HEK293 (cell line): Measurements from ENCODE around the gene SESN2.

Experiments used
- CTCF ChIA-PET: fragments of 350-600 bp; formaldehyde crosslinking; extraction: SDS; loops from one replicate; lab custom pipeline; 2021; ENCODE audit warnings: antibody characterized with exemption; lab: Yijun Ruan, JAX
- POLR2A ChIA-PET: fragments of 300-600 bp; formaldehyde crosslinking; extraction: SDS; loops from one replicate; lab custom pipeline; 2020; ENCODE audit warnings: antibody characterized with exemption, inconsistent platforms; lab: Yijun Ruan, JAX
- H3K27ac ChIP-seq: fragments of 200-500 bp; sonication (Bioruptor generic); 2 replicates; pipeline ENCODE4 v1.5.1; 2014; ENCODE audit warnings: low read depth, low read length, control low read depth, inconsistent platforms; ENCODE audit errors: extremely low read depth
- H3K36me3 ChIP-seq, 2 experiments: fragments of 200-500 bp in 1 of 2; sonication (Bioruptor generic) in 1 of 2; 1 replicate in 1 of 2; 2 replicates in 1 of 2; pipeline ENCODE4 v1.5.1; 2014 to 2017; ENCODE audit warnings: inconsistent platforms in 2 of 2, low read length in 2 of 2; ENCODE audit not compliant: control insufficient read depth in 2 of 2, insufficient read depth in 1 of 2
- H3K4me1 ChIP-seq: fragments of 200-500 bp; sonication (Bioruptor generic); 2 replicates; pipeline ENCODE4 v1.5.1; 2014; ENCODE audit warnings: mild to moderate bottlenecking, low read length, inconsistent platforms; ENCODE audit not compliant: control insufficient read depth, insufficient read depth
- H3K4me3 ChIP-seq: 2 replicates; pipeline ENCODE4 v1.5.1; 2011; ENCODE audit warnings: low read depth, mild to moderate bottlenecking, control low read depth, low read length, moderate library complexity
- H3K9me3 ChIP-seq: fragments of 200-500 bp; sonication (Bioruptor generic); 2 replicates; pipeline ENCODE4 v1.5.1; 2014; ENCODE audit warnings: low read depth, low read length, inconsistent platforms; ENCODE audit not compliant: control insufficient read depth, insufficient read depth
- GLIS1 ChIP-seq: fragments of 450-650 bp; formaldehyde crosslinking; IDR thresholded peaks from 2 replicates; pipeline ENCODE4 v1.5.1; 2016; ENCODE audit warnings: missing biosample characterization, missing genetic modification characterization
- GLIS2 ChIP-seq: fragments of 450-650 bp; formaldehyde crosslinking; IDR thresholded peaks from 2 replicates; pipeline ENCODE4 v1.5.1; 2016; ENCODE audit warnings: missing biosample characterization, missing genetic modification characterization
- IKZF3 ChIP-seq: fragments of 450-650 bp; IDR thresholded peaks from 2 replicates; pipeline ENCODE4 v1.5.0; 2018; ENCODE audit warnings: missing biosample characterization, mild to moderate bottlenecking, missing genetic modification characterization, moderate library complexity
- KLF10 ChIP-seq: fragments of 450-650 bp; IDR thresholded peaks from 2 replicates; pipeline ENCODE4 v1.5.1; 2018; ENCODE audit warnings: missing biosample characterization, mild to moderate bottlenecking, missing genetic modification characterization
- KLF9 ChIP-seq: fragments of 450-650 bp; formaldehyde crosslinking; IDR thresholded peaks from 2 replicates; pipeline ENCODE4 v1.5.1; 2016; ENCODE audit warnings: missing biosample characterization, missing genetic modification characterization, low read depth
- REPIN1 ChIP-seq: fragments of 450-650 bp; formaldehyde crosslinking; IDR thresholded peaks from 2 replicates; pipeline ENCODE4 v1.5.1; 2017; ENCODE audit warnings: missing biosample characterization, missing genetic modification characterization, low read depth
- SP3 ChIP-seq: fragments of 450-650 bp; formaldehyde crosslinking; IDR thresholded peaks from 2 replicates; pipeline ENCODE4 v1.5.1; 2016; ENCODE audit warnings: missing biosample characterization, missing genetic modification characterization
- TRIM28 ChIP-seq: IDR thresholded peaks from 2 replicates; pipeline ENCODE4 v1.6.1; 2011; ENCODE audit warnings: low read length, control low read depth, borderline replicate concordance
- ZBTB17 ChIP-seq: fragments of 450-650 bp; formaldehyde crosslinking; IDR thresholded peaks from 2 replicates; pipeline ENCODE4 v1.5.1; 2016; ENCODE audit warnings: missing biosample characterization, missing genetic modification characterization
- ZNF146 ChIP-seq: fragments of 450-650 bp; formaldehyde crosslinking; IDR thresholded peaks from 2 replicates; pipeline ENCODE4 v1.5.1; 2016; ENCODE audit warnings: missing biosample characterization, missing genetic modification characterization
- ZNF350 ChIP-seq: fragments of 450-650 bp; formaldehyde crosslinking; IDR thresholded peaks from 2 replicates; pipeline ENCODE4 v1.5.0; 2017; ENCODE audit warnings: missing biosample characterization, mild to moderate bottlenecking, missing genetic modification characterization
- ZNF660 ChIP-seq: fragments of 450-650 bp; IDR thresholded peaks from 2 replicates; pipeline ENCODE4 v1.5.1; 2018; ENCODE audit warnings: missing biosample characterization, mild to moderate bottlenecking, missing genetic modification characterization
- ZNF837 ChIP-seq: fragments of 450-650 bp; formaldehyde crosslinking; IDR thresholded peaks from 2 replicates; pipeline ENCODE4 v1.5.1; 2016; ENCODE audit warnings: missing biosample characterization, missing genetic modification characterization
- TF ChIP-seq, protein P1 (sequence below): fragments of 450-650 bp; formaldehyde crosslinking; IDR thresholded peaks from 2 replicates; pipeline ENCODE4 v1.5.1; 2016; ENCODE audit warnings: missing biosample characterization, missing genetic modification characterization
- TF ChIP-seq, protein P2 (sequence below): fragments of 450-650 bp; formaldehyde crosslinking; conservative IDR thresholded peaks from 2 replicates; pipeline ENCODE4 v1.5.1; 2016; ENCODE audit warnings: low read depth, missing biosample characterization, missing genetic modification characterization
- TF ChIP-seq, protein P3 (sequence below): fragments of 450-650 bp; formaldehyde crosslinking; optimal IDR thresholded peaks from 2 replicates; pipeline ENCODE3; 2016; ENCODE audit warnings: missing biosample characterization, mild to moderate bottlenecking, missing genetic modification characterization
- TF ChIP-seq, protein P4 (sequence below): fragments of 450-650 bp; formaldehyde crosslinking; IDR thresholded peaks from 2 replicates; pipeline ENCODE4 v1.5.1; 2016; ENCODE audit warnings: missing biosample characterization, missing genetic modification characterization

Gene SESN2

DNA sequence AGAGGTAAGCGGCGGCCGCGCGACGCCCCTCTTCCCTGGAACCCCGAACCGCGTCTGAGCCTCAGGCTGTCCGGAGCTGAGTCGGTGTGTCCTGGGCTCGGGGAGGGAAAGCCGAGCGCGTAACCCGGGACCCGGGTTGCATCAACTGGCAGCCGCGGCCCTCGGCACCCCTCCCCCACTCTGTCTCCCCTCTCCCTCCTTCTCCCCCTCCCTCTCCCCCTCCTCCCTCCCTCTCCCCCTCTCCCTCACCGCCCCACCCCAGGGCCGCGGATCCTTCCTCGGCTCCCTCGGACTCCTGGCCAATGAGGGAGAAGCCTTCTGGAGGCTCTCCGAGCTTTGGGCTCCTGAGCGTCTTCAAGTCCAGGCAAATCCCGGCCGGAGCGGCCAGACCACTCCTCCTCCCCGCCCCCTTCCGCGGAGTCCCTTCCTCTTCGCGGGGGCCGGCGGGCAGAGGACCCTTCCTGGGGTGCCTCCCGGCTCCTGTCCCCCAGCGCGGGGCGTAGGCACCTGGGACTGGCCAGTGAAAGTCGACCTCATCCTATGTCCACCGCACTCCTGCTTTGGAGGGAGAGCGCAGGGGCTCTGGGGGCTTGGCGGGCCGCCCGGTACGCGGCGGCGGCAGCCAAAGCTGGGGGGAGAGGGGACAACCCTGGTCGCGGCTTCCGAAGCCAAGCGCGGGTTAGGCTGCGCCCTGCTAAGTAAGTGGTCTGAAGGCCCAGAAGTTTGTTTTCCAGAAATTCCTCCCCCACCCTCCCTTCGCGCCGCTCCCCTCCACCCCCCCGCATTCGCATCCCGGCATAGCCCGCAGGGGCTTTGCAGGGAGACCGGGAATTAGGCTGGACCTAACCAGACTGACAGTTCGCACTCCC, 850 bp downstream of the SESN2 start (continued):
- TF ChIP-seq, protein P1, sequence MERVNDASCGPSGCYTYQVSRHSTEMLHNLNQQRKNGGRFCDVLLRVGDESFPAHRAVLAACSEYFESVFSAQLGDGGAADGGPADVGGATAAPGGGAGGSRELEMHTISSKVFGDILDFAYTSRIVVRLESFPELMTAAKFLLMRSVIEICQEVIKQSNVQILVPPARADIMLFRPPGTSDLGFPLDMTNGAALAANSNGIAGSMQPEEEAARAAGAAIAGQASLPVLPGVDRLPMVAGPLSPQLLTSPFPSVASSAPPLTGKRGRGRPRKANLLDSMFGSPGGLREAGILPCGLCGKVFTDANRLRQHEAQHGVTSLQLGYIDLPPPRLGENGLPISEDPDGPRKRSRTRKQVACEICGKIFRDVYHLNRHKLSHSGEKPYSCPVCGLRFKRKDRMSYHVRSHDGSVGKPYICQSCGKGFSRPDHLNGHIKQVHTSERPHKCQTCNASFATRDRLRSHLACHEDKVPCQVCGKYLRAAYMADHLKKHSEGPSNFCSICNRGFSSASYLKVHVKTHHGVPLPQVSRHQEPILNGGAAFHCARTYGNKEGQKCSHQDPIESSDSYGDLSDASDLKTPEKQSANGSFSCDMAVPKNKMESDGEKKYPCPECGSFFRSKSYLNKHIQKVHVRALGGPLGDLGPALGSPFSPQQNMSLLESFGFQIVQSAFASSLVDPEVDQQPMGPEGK (tag by site-specific recombination): peak; percentile 74
- TF ChIP-seq ZBTB17: no peak
- 0 out of 2 replicates have a peak, but pooled peaks have one; percentile 41 for TF ChIP-seq IKZF3 (tag by site-specific recombination)
- TF ChIP-seq KLF10 (tag by site-specific recombination): peak; percentile 95
- TF ChIP-seq, protein P2, sequence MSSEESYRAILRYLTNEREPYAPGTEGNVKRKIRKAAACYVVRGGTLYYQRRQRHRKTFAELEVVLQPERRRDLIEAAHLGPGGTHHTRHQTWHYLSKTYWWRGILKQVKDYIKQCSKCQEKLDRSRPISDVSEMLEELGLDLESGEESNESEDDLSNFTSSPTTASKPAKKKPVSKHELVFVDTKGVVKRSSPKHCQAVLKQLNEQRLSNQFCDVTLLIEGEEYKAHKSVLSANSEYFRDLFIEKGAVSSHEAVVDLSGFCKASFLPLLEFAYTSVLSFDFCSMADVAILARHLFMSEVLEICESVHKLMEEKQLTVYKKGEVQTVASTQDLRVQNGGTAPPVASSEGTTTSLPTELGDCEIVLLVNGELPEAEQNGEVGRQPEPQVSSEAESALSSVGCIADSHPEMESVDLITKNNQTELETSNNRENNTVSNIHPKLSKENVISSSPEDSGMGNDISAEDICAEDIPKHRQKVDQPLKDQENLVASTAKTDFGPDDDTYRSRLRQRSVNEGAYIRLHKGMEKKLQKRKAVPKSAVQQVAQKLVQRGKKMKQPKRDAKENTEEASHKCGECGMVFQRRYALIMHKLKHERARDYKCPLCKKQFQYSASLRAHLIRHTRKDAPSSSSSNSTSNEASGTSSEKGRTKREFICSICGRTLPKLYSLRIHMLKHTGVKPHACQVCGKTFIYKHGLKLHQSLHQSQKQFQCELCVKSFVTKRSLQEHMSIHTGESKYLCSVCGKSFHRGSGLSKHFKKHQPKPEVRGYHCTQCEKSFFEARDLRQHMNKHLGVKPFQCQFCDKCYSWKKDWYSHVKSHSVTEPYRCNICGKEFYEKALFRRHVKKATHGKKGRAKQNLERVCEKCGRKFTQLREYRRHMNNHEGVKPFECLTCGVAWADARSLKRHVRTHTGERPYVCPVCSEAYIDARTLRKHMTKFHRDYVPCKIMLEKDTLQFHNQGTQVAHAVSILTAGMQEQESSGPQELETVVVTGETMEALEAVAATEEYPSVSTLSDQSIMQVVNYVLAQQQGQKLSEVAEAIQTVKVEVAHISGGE: peak; percentile 45; the same call in 1 of the 2 replicates
- no peak for TF ChIP-seq TRIM28
- peak; percentile 96 for TF ChIP-seq GLIS1 (tag by site-specific recombination)
- TF ChIP-seq, protein P3, sequence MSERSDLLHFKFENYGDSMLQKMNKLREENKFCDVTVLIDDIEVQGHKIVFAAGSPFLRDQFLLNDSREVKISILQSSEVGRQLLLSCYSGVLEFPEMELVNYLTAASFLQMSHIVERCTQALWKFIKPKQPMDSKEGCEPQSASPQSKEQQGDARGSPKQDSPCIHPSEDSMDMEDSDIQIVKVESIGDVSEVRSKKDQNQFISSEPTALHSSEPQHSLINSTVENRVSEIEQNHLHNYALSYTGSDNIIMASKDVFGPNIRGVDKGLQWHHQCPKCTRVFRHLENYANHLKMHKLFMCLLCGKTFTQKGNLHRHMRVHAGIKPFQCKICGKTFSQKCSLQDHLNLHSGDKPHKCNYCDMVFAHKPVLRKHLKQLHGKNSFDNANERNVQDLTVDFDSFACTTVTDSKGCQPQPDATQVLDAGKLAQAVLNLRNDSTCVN: peak; percentile 85
- TF ChIP-seq REPIN1 (tag by site-specific recombination): no peak
- TF ChIP-seq, protein P4, sequence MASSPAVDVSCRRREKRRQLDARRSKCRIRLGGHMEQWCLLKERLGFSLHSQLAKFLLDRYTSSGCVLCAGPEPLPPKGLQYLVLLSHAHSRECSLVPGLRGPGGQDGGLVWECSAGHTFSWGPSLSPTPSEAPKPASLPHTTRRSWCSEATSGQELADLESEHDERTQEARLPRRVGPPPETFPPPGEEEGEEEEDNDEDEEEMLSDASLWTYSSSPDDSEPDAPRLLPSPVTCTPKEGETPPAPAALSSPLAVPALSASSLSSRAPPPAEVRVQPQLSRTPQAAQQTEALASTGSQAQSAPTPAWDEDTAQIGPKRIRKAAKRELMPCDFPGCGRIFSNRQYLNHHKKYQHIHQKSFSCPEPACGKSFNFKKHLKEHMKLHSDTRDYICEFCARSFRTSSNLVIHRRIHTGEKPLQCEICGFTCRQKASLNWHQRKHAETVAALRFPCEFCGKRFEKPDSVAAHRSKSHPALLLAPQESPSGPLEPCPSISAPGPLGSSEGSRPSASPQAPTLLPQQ (tag by site-specific recombination): no peak
- TF ChIP-seq GLIS2 (tag by site-specific recombination): peak; percentile 98
- peak; percentile 74 for TF ChIP-seq SP3 (tag by site-specific recombination)
- TF ChIP-seq KLF9 (tag by site-specific recombination): peak; percentile 87

DNA sequence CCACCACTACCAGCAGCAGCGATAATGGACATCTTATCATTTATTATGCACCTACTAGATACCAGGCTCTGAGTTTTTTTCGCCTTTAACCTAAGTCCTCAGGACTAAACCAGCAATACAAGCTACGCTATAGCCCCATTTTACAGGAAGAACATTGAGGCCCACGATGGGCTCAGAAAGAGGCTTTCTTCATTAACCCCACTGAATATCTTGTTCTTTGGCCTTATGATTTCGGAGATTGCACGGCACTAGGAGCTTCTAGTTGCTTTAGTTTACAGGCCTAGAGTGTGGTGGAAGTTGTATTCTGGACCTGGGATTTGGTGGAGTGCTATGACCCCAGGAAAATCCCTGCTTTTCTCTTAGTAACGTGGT, 1.5 kb downstream of the SESN2 start:
- Histone ChIP-seq H3K36me3 (peaks cover 0 to 5% of the 10 kb centered on the region in 2 experiments; a peak in 1 of 3 replicates), H3K27ac (peak overlapping the region; percentile 29; the same call in 1 of the 2 replicates), H3K4me3 (peak overlapping the region; percentile 97)
- TF ChIP-seq, protein P2: no peak
- no peak for TF ChIP-seq ZNF350 (tag by site-specific recombination)
- peak; percentile 72 for TF ChIP-seq ZNF146 (tag by site-specific recombination)
- TF ChIP-seq ZNF660 (tag by site-specific recombination): peak; percentile 13; the same call in 1 of the 2 replicates
- TF ChIP-seq REPIN1 (tag by site-specific recombination): no peak
- no peak for TF ChIP-seq ZNF837 (tag by site-specific recombination)
- TF ChIP-seq, all 188 proteins: peak for 2
- CTCF ChIA-PET: interaction anchor here (1.0 to 2.1 kb wide), 3 partner anchors 12 to 98 kb away, joined by 3 to 14 read pairs (median 7); partner anchors contain the start of gene MED18
- H3K9me3 ChIP-seq: no peaks in the 10 kb centered on the region
- peaks cover 3% of the 10 kb centered on the region; the same call in 1 of the 2 replicates for H3K4me1 ChIP-seq
- POLR2A ChIA-PET: interaction anchor here (0.6 to 3.9 kb wide), 10 partner anchors 8 to 321 kb away, joined by 3 to 59 read pairs (median 4); partner anchors contain the start of genes ATP5IF1, MED18 and RCC1
